ENCODE measurements around the gene RCE1.

Gene RCE1

GRCh38 chr11:66870616-66871520 is 27.6 kb downstream of the RCE1 start:
- no peak for DNase-seq

GRCh38 chr11:66871521-66871901 is 28.3 kb downstream of the RCE1 start:
- DNase-seq = no peak

- DNase-seq = no peak
Measured at GRCh38 chr11:66874232-66874631, 31.0 kb downstream of the RCE1 start.

- DNase-seq = no peak
Measured at GRCh38 chr11:66875378-66875777, 32.1 kb downstream of the RCE1 start.

- DNase-seq = no peak
Measured at GRCh38 chr11:66877588-66878385, 34.5 kb downstream of the RCE1 start.

GRCh38 chr11:66878474-66878873 is 35.2 kb downstream of the RCE1 start:
- DNase-seq = peak; percentile 46

- DNase-seq = no peak
Measured at GRCh38 chr11:66879000-66879399, 35.8 kb downstream of the RCE1 start.

GRCh38 chr11:66879583-66879982 is 36.3 kb downstream of the RCE1 start:
- DNase-seq = no peak

GRCh38 chr11:66879999-66880398 is 36.8 kb downstream of the RCE1 start:
- DNase-seq = no peak

GRCh38 chr11:66880496-66881450 is 37.5 kb downstream of the RCE1 start:
- DNase-seq = peak; percentile 89

- peak; percentile 59 for DNase-seq
Measured at GRCh38 chr11:66881451-66881835, 38.2 kb downstream of the RCE1 start.

- peak; percentile 65 for DNase-seq
Measured at GRCh38 chr11:66881927-66882452, 38.7 kb downstream of the RCE1 start.

- DNase-seq = peak; percentile 82
Measured at GRCh38 chr11:66882561-66883015, 39.3 kb downstream of the RCE1 start.

- peak; percentile 82 for DNase-seq
Measured at GRCh38 chr11:66883016-66883965, 40.0 kb downstream of the RCE1 start.

- no peak for DNase-seq
Measured at GRCh38 chr11:66884443-66884842, 41.2 kb downstream of the RCE1 start.

GRCh38 chr11:66885469-66885868 is 42.2 kb downstream of the RCE1 start:
- no peak for DNase-seq

GRCh38 chr11:66885950-66886440 is 42.8 kb downstream of the RCE1 start:
- no peak for DNase-seq

GRCh38 chr11:66886671-66887221 is 43.5 kb downstream of the RCE1 start:
- no peak for DNase-seq

GRCh38 chr11:66887526-66887925 is 44.3 kb downstream of the RCE1 start:
- DNase-seq = no peak

- no peak for DNase-seq
Measured at GRCh38 chr11:66888282-66888681, 45.0 kb downstream of the RCE1 start.

- no peak for DNase-seq
Measured at GRCh38 chr11:66889960-66890359, 46.7 kb downstream of the RCE1 start.

Data from DMS79 treated with DMSO at 0.1 percent for 48 hours (cell line).